Measurements from ENCODE around the gene PIGV. TPM values are rescaled to one million over a fixed set of nuclear protein-coding genes. Genes with fewer than 3 reads are reported as not detected.

PIGV gene
- total and polyA plus RNA-seq, 8 donors, result 0.87 to 30.8 (median 7.0) TPM; not detected in 1

- H3K36me3 ChIP-seq, result peaks cover 69 to 100% (median 99%) of the 10 kb centered on the region in 4 donors
- 93 to 98% (median 95%) methylated on average over 10 to 13 of the region's 13 CpGs for WGBS, 5 donors
- H3K27me3 ChIP-seq, result no peaks in the 10 kb centered on the region
- H3K4me3 ChIP-seq, result no peak overlapping the region
- DNase-seq, result no peak
- H3K9me3 ChIP-seq, result no peaks in the 10 kb centered on the region
- H3K4me1 ChIP-seq, result peaks cover 11 to 39% (median 18%) of the 10 kb centered on the region in 4 donors
- peak overlapping the region in 2 of 5 donors; percentile 4 to 11 for H3K27ac ChIP-seq
- TF ChIP-seq POLR2A (IDR thresholded peaks at IDR 0.05) (no peak), POLR2AphosphoS5 (IDR thresholded peaks at IDR 0.05) (no peak), EP300 (IDR thresholded peaks at IDR 0.05) (no peak), CTCF (IDR thresholded peaks at IDR 0.05) (no peak)
- intact Hi-C loops (cut with DNase I; ENCODE audit: low total_unique reads), result no loop called here
Measured at GRCh38 chr1:26774462-26774861, 13.3 kb upstream of the PIGV start.

- no peaks in the 10 kb centered on the region for H3K9me3 ChIP-seq
- H3K4me3 ChIP-seq, result no peak overlapping the region
- TF ChIP-seq POLR2AphosphoS5 (IDR thresholded peaks at IDR 0.05) (no peak), EP300 (IDR thresholded peaks at IDR 0.05) (no peak), POLR2A (IDR thresholded peaks at IDR 0.05) (no peak), CTCF (IDR thresholded peaks at IDR 0.05) (no peak)
- peaks cover 82 to 100% (median 99%) of the 10 kb centered on the region in 4 donors for H3K36me3 ChIP-seq
- no peaks in the 10 kb centered on the region for H3K27me3 ChIP-seq
- H3K27ac ChIP-seq, result peak overlapping the region in 1 of 5 donors; percentile 5
- peaks cover 11 to 48% (median 21%) of the 10 kb centered on the region in 4 donors for H3K4me1 ChIP-seq
- DNase-seq, result no peak
- intact Hi-C loops (cut with DNase I; ENCODE audit: low total_unique reads), result no loop called here
- WGBS, 5 donors, result 58 to 80% (median 72%) methylated on average over 4 of the region's 4 CpGs
Measured at GRCh38 chr1:26775666-26776065, 12.1 kb upstream of the PIGV start.

GRCh38 chr1:26779098-26779668, 8.6 kb upstream of the PIGV start:
- Histone ChIP-seq H3K36me3 (peaks cover 54 to 82% (median 75%) of the 10 kb centered on the region in 4 donors), H3K9me3 (no peaks in the 10 kb centered on the region), H3K27me3 (no peaks in the 10 kb centered on the region), H3K27ac (no peak overlapping the region), H3K4me1 (peaks cover 21 to 64% (median 34%) of the 10 kb centered on the region in 4 donors), H3K4me3 (no peak overlapping the region)
- TF ChIP-seq POLR2AphosphoS5 (IDR thresholded peaks at IDR 0.05), result no peak
- no peak for TF ChIP-seq POLR2A (IDR thresholded peaks at IDR 0.05)
- no peak for TF ChIP-seq CTCF (IDR thresholded peaks at IDR 0.05)
- TF ChIP-seq EP300 (IDR thresholded peaks at IDR 0.05), result no peak
- intact Hi-C loops (cut with DNase I; ENCODE audit: low total_unique reads), result no loop called here
- no peak for DNase-seq
- WGBS, 5 donors, result 68 to 80% (median 69%) methylated on average over 11 of the region's 11 CpGs

GRCh38 chr1:26780344-26780957, 7.3 kb upstream of the PIGV start:
- Histone ChIP-seq H3K27me3 (no peaks in the 10 kb centered on the region), H3K36me3 (peaks cover 42 to 70% (median 62%) of the 10 kb centered on the region in 4 donors), H3K4me1 (peaks cover 33 to 73% (median 47%) of the 10 kb centered on the region in 4 donors), H3K9me3 (no peaks in the 10 kb centered on the region), H3K4me3 (no peak overlapping the region), H3K27ac (peak overlapping the region in 1 of 5 donors; percentile 98)
- TF ChIP-seq POLR2A (IDR thresholded peaks at IDR 0.05) (no peak), POLR2AphosphoS5 (IDR thresholded peaks at IDR 0.05) (no peak), EP300 (IDR thresholded peaks at IDR 0.05) (no peak), CTCF (IDR thresholded peaks at IDR 0.05) (no peak)
- DNase-seq, result no peak
- intact Hi-C loops (cut with DNase I; ENCODE audit: low total_unique reads), result loop anchor here (10.0 kb wide), 1 partner anchor 96 kb away; no protein-coding TSS in a partner anchor
- 79 to 87% (median 83%) methylated on average over 18 to 21 of the region's 21 CpGs for WGBS, 5 donors

All from stomach (tissue), 9 donors.